H1 (cell line): Measurements from ENCODE around the gene FGF3. TPM values are rescaled to one million over a fixed set of nuclear protein-coding genes. Genes with fewer than 3 reads are reported as not detected.

ENCODE experiments used
- CTCF ChIA-PET: fragments of 300-600 bp; sonication (Branson Sonifier 250); formaldehyde crosslinking; loops from one replicate; lab custom pipeline; 2021; ENCODE audit not compliant: partially characterized antibody; lab: Charles Lee
- POLR2A ChIA-PET: fragments of 300-600 bp; sonication (Branson Sonifier 250); formaldehyde crosslinking; loops from one replicate; lab custom pipeline; 2021; ENCODE audit warnings: inconsistent platforms; ENCODE audit not compliant: partially characterized antibody; lab: Charles Lee
- DNase-seq, 2 experiments: peaks; one replicate each; pipeline versions ENCODE4 v3.0.0 to v3.0.0-alpha.2; 2010 to 2022; ENCODE audit warnings: low spot score in 2 of 2, low read depth in 1 of 2, mixed read lengths in 1 of 2
- FAIRE-seq: peaks from 2 replicates; lab custom pipeline; 2011; peaks lifted over from hg19 to GRCh38; lab: Jason Lieb, UNC
- H2AFZ ChIP-seq: 2 replicates; pipeline ENCODE4 v1.8.1; 2012; ENCODE audit warnings: low read length, inconsistent platforms
- H2AK5ac ChIP-seq: 2 replicates; pipeline ENCODE4 v1.6.1; 2013; ENCODE audit warnings: low read depth, low read length
- H2BK120ac ChIP-seq: replicated peaks from 2 replicates; pipeline ENCODE3; 2013; ENCODE audit warnings: low read depth, low read length, inconsistent platforms
- H2BK12ac ChIP-seq: 2 replicates; pipeline ENCODE4 v1.6.1; 2013; ENCODE audit warnings: low read depth, low read length
- H2BK15ac ChIP-seq: 2 replicates; pipeline ENCODE4 v1.6.1; 2013; ENCODE audit warnings: low read length
- H2BK20ac ChIP-seq: 2 replicates; pipeline ENCODE4 v1.6.1; 2013; ENCODE audit warnings: low read length
- H2BK5ac ChIP-seq: 2 replicates; pipeline ENCODE4 v1.6.1; 2013; ENCODE audit warnings: low read depth, low read length
- H3K14ac ChIP-seq: 2 replicates; pipeline ENCODE4 v1.6.1; 2013; ENCODE audit warnings: inconsistent platforms; ENCODE audit not compliant: insufficient read length
- H3K18ac ChIP-seq: 2 replicates; pipeline ENCODE4 v1.6.1; 2013; ENCODE audit warnings: low read length; ENCODE audit errors: extremely low read depth
- H3K23ac ChIP-seq: 2 replicates; pipeline ENCODE4 v1.6.1; 2013; ENCODE audit warnings: inconsistent platforms; ENCODE audit not compliant: insufficient read length
- H3K23me2 ChIP-seq: 2 replicates; pipeline ENCODE4 v1.6.1; 2013; ENCODE audit warnings: low read depth, low read length
- H3K27ac ChIP-seq: 2 replicates; pipeline ENCODE4 v1.6.1; 2011; ENCODE audit warnings: low read depth, low read length, inconsistent platforms
- H3K27me3 ChIP-seq, 4 experiments: replicated peaks in 1 of 4; 1 replicate in 1 of 4; 2 replicates in 3 of 4; pipeline versions ENCODE4 v1.6.1 to v1.8.1; 2011 to 2013; ENCODE audit warnings: low read length in 3 of 4, mild to moderate bottlenecking in 3 of 4, inconsistent platforms in 2 of 4, mixed read lengths in 2 of 4, moderate library complexity in 1 of 4; ENCODE audit not compliant: control insufficient read depth in 3 of 4, insufficient read depth in 3 of 4; ENCODE audit errors: extremely low read depth in 1 of 4
- H3K36me3 ChIP-seq, 4 experiments: 2 replicates each; pipeline versions ENCODE4 v1.6.1 to v1.8.1; 2011 to 2013; ENCODE audit warnings: mild to moderate bottlenecking in 4 of 4, low read length in 3 of 4, moderate library complexity in 2 of 4, control low read depth in 1 of 4, inconsistent platforms in 1 of 4; ENCODE audit not compliant: insufficient read depth in 4 of 4, control insufficient read depth in 2 of 4
- H3K4ac ChIP-seq: replicated peaks from 2 replicates; pipeline ENCODE3; 2013; ENCODE audit warnings: low read length, low read depth, mixed read lengths, inconsistent platforms; ENCODE audit not compliant: insufficient read length
- H3K4me1 ChIP-seq, 4 experiments: replicated peaks in 1 of 4; 1 replicate in 1 of 4; 2 replicates in 3 of 4; pipeline versions ENCODE4 v1.6.1 to v1.8.1; 2011 to 2013; ENCODE audit warnings: low read length in 3 of 4, inconsistent platforms in 2 of 4, mixed read lengths in 1 of 4; ENCODE audit not compliant: insufficient read depth in 4 of 4, control insufficient read depth in 3 of 4
- H3K4me2 ChIP-seq, 2 experiments: 2 replicates each; pipeline versions ENCODE4 v1.6.1 to v1.8.1; 2011 to 2013; ENCODE audit warnings: low read depth in 2 of 2, low read length in 2 of 2, control low read depth in 1 of 2, inconsistent platforms in 1 of 2, mild to moderate bottlenecking in 1 of 2; ENCODE audit not compliant: insufficient read depth in 1 of 2
- H3K4me3 ChIP-seq, 4 experiments: fragments of 200-600, 300-600 bp in 1 of 4; sonication (generic), shearing (Covaris generic), sonication (Bioruptor Twin) in 1 of 4; 2 replicates each; pipeline versions ENCODE4 v1.5.1 to v1.8.1; 2011 to 2016; ENCODE audit warnings: low read length in 4 of 4, low read depth in 3 of 4, control low read depth in 2 of 4, inconsistent platforms in 2 of 4, mild to moderate bottlenecking in 2 of 4, mixed read lengths in 1 of 4, moderate library complexity in 1 of 4; ENCODE audit not compliant: insufficient read depth in 2 of 4; ENCODE audit errors: extremely low read depth in 1 of 4
- H3K56ac ChIP-seq: replicated peaks from 2 replicates; pipeline ENCODE3; 2013; ENCODE audit warnings: low read depth, mild to moderate bottlenecking, mixed read lengths, low read length, inconsistent platforms; ENCODE audit not compliant: insufficient read length
- H3K79me1 ChIP-seq: 2 replicates; pipeline ENCODE4 v1.6.1; 2013; ENCODE audit warnings: low read depth, low read length, control low read depth
- H3K79me2 ChIP-seq, 2 experiments: 2 replicates each; pipeline versions ENCODE4 v1.6.1 to v1.8.1; 2012 to 2013; ENCODE audit warnings: low read length in 2 of 2, mild to moderate bottlenecking in 2 of 2, inconsistent platforms in 1 of 2; ENCODE audit not compliant: insufficient read depth in 2 of 2, control insufficient read depth in 1 of 2
- H3K9ac ChIP-seq, 4 experiments: replicated peaks in 1 of 4; 1 replicate in 1 of 4; 2 replicates in 3 of 4; pipeline versions ENCODE4 v1.6.1 to v1.8.1; 2011 to 2013; ENCODE audit warnings: low read depth in 3 of 4, low read length in 3 of 4, control low read depth in 2 of 4, mild to moderate bottlenecking in 2 of 4, moderate library complexity in 2 of 4, inconsistent platforms in 1 of 4; ENCODE audit errors: extremely low read depth in 1 of 4
- H3K9me3 ChIP-seq, 2 experiments: 2 replicates each; pipeline versions ENCODE4 v1.6.1 to v1.8.1; 2012 to 2013; ENCODE audit warnings: mild to moderate bottlenecking in 2 of 2, moderate library complexity in 2 of 2, control low read depth in 1 of 2, inconsistent platforms in 1 of 2, low read depth in 1 of 2, low read length in 1 of 2, mixed read lengths in 1 of 2; ENCODE audit not compliant: insufficient read depth in 2 of 2
- H4K20me1 ChIP-seq, 2 experiments: replicated peaks in 1 of 2; 2 replicates each; pipeline versions ENCODE3 to v1.8.1; 2011 to 2013; ENCODE audit warnings: inconsistent platforms in 2 of 2, low read length in 2 of 2, mild to moderate bottlenecking in 1 of 2; ENCODE audit not compliant: insufficient read depth in 2 of 2, control insufficient read depth in 1 of 2
- H4K5ac ChIP-seq: 2 replicates; pipeline ENCODE4 v1.6.1; 2013; ENCODE audit warnings: low read length, low read depth, mixed read lengths, inconsistent platforms; ENCODE audit not compliant: insufficient read length
- H4K8ac ChIP-seq: 2 replicates; pipeline ENCODE4 v1.8.0; 2013; ENCODE audit warnings: mild to moderate bottlenecking, moderate library complexity, low read length, inconsistent platforms; ENCODE audit not compliant: insufficient read depth; ENCODE audit errors: extremely low read depth
- H4K91ac ChIP-seq: replicated peaks from 2 replicates; pipeline ENCODE3; 2013; ENCODE audit warnings: low read length, mixed read lengths, inconsistent platforms; ENCODE audit not compliant: insufficient read length
- RBBP5 ChIP-seq: IDR thresholded peaks from 2 replicates; pipeline ENCODE4 v1.7.1; 2012; ENCODE audit warnings: low read depth, mild to moderate bottlenecking, inconsistent platforms, low read length, moderate library complexity, borderline replicate concordance
- TAF7 ChIP-seq: optimal IDR thresholded peaks from 2 replicates; pipeline ENCODE3; 2011; ENCODE audit warnings: low read depth, mild to moderate bottlenecking, inconsistent platforms, low read length, moderate library complexity, borderline replicate concordance
- TBP ChIP-seq: IDR thresholded peaks from 2 replicates; pipeline ENCODE4 v1.6.1; 2011; ENCODE audit warnings: low read depth, low read length, improper control_type of control experiment
- TCF12 ChIP-seq: IDR thresholded peaks from 2 replicates; pipeline ENCODE4 v1.6.1; 2011; ENCODE audit warnings: low read depth, mild to moderate bottlenecking, low read length
- WGBS, 2 experiments: shearing (Covaris generic) in 1 of 2; methylation state at CpG; one replicate each; pipeline versions ENCODE4 v1.1.6 to v1.1.7; 2013 to 2015; ENCODE audit warnings: low lambda C conversion rate in 2 of 2, mixed read lengths in 2 of 2, inconsistent platforms in 1 of 2, low coverage in 1 of 2, missing lambda C conversion rate in 1 of 2; ENCODE audit not compliant: insufficient replicate concordance in 2 of 2, insufficient coverage in 1 of 2, insufficient read length in 1 of 2; ENCODE audit errors: extremely low coverage in 1 of 2, missing lambda C conversion rate in 1 of 2; 5-methylcytosine and 5-hydroxymethylcytosine counted together
- polyA plus RNA-seq, 7 experiments: library from polyadenylated mRNA; depleted of rRNA in 3 of 7; stranded (reverse) in 5 of 7; unstranded in 2 of 7; fragments of >200 nt in 5 of 7; fragments of 200-250 nt in 2 of 7; gene quantifications; 1 replicate in 5 of 7; 2 replicates in 1 of 7; 4 replicates in 1 of 7; pipeline versions ENCODE4 v1.2.1 to v1.2.3, GENCODE V29; 2011 to 2013; ENCODE audit warnings: missing spikeins in 2 of 7, mixed read lengths in 2 of 7
- total RNA-seq: library from RNA; stranded (reverse); fragmentation: NEBNext Ultra II Directional; extraction: Animal tissue kit (Norgen Biotek cat#: 25700); gene quantifications from 2 replicates; pipeline ENCODE4 v1.2.1, GENCODE V29; 2021
- TF ChIP-seq, protein P1 (sequence below): IDR thresholded peaks from 2 replicates; pipeline ENCODE4 v1.6.1; 2012; ENCODE audit warnings: inconsistent platforms

FGF3 gene
- total and polyA plus RNA-seq, 2 of the 8 experiments (the other 6 are each of a cell fraction or from before 2014, with no cell fraction given), result not detected

DNA sequence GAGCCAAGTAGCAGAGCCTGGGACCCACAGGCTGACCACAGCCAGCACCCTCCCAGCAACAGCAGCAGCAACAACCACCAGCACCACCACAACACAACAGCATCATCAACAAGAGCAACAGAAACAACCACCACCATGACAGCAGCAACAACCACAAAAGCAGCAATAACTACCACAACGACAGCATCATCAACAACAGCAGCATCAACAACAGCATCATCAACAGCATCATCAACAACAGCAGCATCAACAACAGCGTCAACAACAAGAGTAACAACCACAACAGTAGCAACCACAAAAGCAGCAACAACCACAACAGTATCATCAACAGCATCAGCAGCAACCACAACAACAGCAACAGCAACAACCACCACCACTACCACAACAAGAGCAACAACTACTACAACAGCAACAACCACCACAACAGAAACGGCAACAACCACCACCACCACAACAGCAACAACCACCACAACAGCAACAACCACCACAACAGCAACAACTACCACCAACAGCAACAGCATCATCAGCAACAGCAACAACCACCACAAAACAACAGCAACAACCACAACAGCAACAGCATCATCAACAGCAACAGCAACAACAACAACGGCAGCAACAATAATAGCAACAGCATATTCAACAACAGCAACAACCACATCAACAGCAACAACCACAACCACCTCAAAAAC, 22.1 kb upstream of the FGF3 start:
- Histone ChIP-seq H3K27ac (no peak overlapping the region), H3K23ac (no peak overlapping the region), H3K9ac (no peak overlapping the region), H4K91ac (peak overlapping the region; percentile 91), H3K27me3 (peaks cover 0 to 2% (median 0%) of the 10 kb centered on the region in 4 experiments; a peak in 2 of 7 replicates), H2BK20ac (peak overlapping the region; percentile 98), H4K8ac (no peak overlapping the region), H3K4ac (peak overlapping the region; percentile 71), H3K79me1 (no peaks in the 10 kb centered on the region), H3K56ac (peak overlapping the region; percentile 88), H2BK12ac (peak overlapping the region; percentile 86), H2AFZ (no peak overlapping the region), H2BK5ac (peak overlapping the region; percentile 71), H3K4me1 (peaks cover 0 to 11% (median 2%) of the 10 kb centered on the region in 4 experiments; a peak in 4 of 7 replicates), H3K18ac (peak overlapping the region; percentile 48; the same call in 1 of the 2 replicates), H3K79me2 (no peaks in the 10 kb centered on the region), H4K20me1 (peaks cover 0 to 3% of the 10 kb centered on the region in 2 experiments), H4K5ac (no peak overlapping the region), H2BK120ac (no peak overlapping the region), H2BK15ac (peak overlapping the region; percentile 97), H3K14ac (no peak overlapping the region), H3K4me3 (no peak overlapping the region), H2AK5ac (peak overlapping the region; percentile 87), H3K23me2 (peaks cover 12% of the 10 kb centered on the region; the same call in 1 of the 2 replicates), H3K4me2 (no peak overlapping the region), H3K9me3 (peaks cover 0 to 3% of the 10 kb centered on the region in 2 experiments; a peak in 1 of 4 replicates), H3K36me3 (no peaks in the 10 kb centered on the region)
- ChIA-PET CTCF (interaction anchor here (0.7 to 2.5 kb wide), 17 partner anchors 10 to 125 kb away, joined by 3 to 15 read pairs (median 5); partner anchors contain the start of gene FGF3), POLR2A (no interaction called here)
- 67% methylated on average over 4 of the region's 4 CpGs; no CpG with 5 or more reads in 1 of the 2 experiments for WGBS, 2 experiments
- no peak for FAIRE-seq
- DNase-seq, result no peak
- no peak for TF ChIP-seq TCF12
- TF ChIP-seq, protein P1, sequence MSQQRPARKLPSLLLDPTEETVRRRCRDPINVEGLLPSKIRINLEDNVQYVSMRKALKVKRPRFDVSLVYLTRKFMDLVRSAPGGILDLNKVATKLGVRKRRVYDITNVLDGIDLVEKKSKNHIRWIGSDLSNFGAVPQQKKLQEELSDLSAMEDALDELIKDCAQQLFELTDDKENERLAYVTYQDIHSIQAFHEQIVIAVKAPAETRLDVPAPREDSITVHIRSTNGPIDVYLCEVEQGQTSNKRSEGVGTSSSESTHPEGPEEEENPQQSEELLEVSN, result no peak
- no peak for TF ChIP-seq TAF7
- no peak for TF ChIP-seq TBP
- no peak for TF ChIP-seq RBBP5
